Activated naive CD8-positive, alpha-beta T cell treated with anti-CD3 and anti-CD28 coated beads, Interleukin-2, amount 50 U/mL, for 16 hours (primary cell): ENCODE measurements around the gene SH3BP2.
A peak's percentile ranks its signal among the peaks of the same experiment; 100 is the strongest.

Experiments used
- DNase-seq: peaks from one replicate; pipeline ENCODE4 v3.0.0-alpha.2; 2020; ENCODE audit warnings: low read depth, low spot score

SH3BP2 gene, protein sequence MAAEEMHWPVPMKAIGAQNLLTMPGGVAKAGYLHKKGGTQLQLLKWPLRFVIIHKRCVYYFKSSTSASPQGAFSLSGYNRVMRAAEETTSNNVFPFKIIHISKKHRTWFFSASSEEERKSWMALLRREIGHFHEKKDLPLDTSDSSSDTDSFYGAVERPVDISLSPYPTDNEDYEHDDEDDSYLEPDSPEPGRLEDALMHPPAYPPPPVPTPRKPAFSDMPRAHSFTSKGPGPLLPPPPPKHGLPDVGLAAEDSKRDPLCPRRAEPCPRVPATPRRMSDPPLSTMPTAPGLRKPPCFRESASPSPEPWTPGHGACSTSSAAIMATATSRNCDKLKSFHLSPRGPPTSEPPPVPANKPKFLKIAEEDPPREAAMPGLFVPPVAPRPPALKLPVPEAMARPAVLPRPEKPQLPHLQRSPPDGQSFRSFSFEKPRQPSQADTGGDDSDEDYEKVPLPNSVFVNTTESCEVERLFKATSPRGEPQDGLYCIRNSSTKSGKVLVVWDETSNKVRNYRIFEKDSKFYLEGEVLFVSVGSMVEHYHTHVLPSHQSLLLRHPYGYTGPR

DNA sequence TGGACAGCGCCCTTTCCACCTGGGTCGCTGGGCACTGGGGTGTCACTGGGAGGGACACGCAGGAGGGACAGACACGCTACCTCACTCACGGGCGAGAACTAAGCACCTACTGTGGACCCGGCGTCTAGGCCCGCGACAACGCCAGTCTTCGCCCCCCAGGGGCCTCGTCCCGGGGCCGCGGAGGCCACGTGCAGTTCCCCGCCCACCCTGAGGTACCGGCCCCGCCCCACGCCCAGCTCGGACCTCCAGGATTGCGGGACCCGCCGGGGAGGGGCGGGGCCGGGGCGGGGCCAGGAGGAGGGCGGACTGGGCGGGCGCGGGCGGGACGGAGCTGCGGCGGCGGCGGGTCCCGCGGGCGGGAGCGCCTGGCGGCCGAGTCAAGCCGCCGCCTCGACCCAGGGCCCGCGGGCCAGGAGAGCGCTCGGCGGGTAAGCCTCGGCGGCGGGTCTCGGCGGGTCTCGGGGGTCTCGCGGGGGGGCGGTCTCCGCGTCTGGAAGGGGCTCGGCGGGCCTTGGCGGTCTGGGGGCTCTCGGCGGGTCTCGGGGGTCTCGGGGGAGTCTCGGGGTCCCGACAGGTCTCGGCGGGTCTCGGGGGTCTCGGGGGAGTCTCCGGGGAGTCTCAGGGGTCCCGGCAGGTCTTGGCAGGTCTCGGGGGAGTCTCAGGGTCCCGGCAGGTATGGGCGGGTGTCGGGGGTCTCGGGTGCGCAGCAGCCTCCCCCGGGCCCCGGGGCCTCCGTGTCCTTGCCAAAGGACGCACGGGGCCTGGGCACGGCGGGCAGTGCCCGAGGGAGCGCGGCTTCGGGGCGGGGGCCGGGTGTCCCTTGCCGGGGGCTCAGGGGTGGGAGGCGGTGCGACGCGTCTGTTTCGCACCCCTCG, at the start of gene SH3BP2:
TSS of gene SH3BP2 (plus strand) at position 375 of the 875 bp plus-strand sequence. CDS start 27,533 bp downstream, outside the sequence.
- DNase-seq = no peak

DNA sequence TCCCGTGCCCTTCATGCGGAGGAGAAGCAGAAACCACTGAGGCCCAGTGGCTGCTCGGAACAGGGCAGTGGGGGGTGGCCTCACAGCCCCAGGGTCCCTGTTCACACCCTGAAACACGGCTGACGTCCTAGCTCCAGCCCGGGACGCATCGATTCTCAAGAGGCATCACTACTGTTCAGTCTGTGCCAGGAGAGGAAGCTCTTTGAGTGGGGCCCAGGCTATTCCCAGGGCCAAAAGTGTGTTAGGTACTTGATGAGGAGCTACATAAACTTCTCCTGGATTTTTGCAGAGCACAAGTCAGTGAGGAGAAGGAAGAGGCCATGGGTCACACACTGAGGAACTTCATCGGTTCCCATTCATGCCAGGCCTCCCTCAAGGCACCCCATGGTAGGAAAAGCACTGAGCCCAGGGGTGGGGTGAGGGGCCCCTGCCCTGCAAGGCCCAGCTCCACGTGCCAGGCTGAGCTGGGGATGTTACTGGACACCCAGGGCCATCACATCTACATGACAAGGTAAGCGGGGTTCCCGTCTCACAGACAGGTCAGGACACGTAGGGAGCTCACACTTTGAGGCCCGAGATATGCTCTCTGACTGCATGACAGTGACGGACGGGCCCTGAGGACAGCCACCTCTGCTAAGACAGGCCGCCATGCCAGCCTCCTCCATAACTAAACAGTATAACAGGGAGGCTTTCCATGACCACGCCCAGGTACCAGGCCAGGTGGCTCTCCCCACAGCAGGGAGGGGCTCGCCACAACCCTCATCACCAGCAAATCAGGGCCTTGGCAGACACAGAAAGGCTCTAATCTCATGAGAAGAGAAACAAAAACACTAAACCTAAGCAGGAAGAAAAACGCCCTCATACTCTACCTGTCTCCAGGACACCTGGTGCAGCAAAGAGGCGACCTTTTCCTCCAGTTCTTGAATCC, 49.1 kb upstream of the SH3BP2 start:
- no peak for DNase-seq

DNA sequence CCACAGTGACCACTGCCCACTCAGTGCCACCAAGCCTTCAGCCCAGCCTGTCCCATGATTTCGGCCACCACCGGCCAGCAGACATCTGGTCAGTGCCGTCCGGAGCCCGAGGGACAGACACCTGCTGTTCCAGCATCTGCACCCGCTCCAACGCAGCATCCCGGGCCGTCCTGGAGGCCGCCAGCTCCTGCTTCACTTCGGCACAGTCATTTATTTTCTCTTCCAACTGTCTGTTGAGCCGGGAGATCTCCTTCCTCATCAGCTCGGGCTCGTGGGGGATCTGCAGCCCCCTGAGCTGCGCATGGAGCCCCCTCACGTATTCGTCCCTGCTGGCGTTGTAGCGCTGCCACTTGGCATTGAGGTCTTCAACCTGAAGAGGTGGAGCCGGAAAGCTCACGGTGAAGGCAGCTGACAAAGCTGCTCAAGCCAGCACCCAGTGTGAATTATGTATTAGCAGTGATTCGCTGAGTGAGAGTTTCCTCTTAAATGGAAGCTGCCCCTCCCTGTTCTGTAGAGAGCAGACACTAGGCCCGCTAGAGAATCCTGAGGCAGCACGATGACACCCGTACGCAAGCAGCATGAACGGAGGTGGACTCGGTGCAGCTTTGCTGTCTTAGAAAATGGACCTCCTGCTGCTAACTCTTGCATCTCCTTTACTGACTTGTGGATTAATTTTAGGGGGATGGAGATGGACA, 48.2 kb upstream of the SH3BP2 start:
- no peak for DNase-seq

DNA sequence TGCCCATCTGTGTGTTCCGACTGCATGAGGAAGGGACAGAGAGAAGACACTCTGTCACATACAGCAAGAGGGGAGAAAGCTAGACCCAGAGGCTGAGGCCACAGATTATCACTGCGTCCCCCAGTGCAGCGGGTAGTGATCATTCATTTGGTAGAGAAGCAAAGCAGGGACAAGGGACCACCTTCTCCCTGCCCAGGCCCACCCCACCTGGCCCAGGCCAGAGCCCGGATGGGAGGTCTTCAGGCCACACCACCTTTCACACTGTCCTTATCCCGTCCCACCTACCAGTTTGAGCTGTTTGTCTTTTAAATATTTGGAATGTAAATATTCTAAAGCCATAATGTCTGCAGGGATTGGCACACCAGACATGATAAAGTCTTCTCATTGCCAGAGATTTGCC, 47.4 kb upstream of the SH3BP2 start:
- no peak for DNase-seq

DNA sequence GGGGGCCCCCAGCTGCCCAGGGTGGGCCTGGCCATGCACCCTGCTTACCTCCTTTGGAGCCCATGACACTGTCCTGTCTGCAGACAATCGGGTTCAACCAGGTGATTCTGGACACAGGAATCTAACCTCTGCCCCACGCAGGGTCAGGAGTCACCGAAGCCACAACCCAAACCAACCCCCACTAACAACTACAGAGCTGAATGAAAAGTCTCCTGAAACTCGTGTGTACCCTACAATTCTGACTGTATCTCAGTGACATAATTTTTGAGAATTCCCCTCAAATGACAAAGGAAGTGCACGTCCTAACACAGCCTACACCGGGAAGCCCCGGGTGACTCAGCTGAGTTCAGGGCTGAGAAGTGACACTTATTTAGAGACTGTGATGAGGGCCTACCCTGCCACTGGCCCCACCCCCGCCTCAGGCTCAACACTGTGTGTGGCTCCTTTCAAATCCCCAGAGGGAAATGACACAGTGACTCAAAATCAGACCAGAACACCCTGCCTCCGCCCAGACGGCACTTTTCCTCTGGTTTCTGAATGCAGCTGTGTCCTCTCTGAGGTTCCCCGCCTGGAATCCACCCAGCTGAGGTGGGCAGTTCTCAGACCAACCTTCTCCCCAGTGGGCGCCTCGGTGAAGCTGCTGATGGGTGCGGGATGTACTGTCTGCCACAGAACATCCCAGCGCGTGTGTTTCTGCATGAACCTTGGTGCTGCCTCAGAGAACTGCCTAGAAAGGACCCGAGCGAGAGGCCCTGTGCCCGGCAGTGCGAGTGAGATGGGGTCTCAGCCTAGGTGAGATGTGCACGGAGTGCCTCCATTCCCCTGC, 46.7 kb upstream of the SH3BP2 start:
- peak; percentile 81 for DNase-seq

DNA sequence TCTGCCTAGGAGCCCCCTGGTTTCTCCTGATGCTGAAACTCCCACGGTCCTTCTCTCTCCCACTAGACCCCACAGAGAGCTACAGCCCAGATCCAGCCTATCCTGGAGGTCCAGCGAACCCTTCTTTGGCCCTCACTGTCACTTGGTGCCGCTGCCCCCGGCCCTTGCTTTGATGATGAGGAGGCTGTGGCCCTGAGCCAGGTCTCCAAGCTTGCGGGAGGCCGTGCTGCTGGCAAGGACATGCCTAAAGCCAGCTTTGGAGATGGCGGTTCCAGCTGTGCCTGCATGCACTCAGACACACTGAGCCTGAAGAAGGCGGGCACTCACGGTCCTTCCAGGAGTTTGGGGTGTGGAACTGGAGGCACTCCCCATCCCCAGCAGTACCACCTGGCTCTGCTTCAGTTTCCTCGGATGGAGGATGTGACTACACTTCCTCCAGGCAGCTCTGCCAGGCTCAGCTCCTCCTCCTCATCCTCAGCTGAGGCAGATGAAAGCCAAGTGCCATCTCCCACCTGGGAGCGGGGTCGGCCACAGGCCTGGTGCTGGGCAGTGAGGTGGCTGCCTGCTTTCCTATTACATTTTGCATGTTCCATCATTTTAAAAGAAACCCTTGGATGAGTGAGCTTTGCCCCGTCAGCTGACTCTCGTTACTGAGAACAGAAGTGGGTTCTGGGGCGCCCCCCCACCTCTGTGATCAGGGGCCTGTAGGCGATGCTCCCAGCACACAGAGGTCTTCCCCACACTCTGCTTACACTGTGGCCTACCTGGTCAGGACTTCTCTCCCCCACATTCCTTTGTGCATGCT, 45.8 kb upstream of the SH3BP2 start:
- no peak for DNase-seq

DNA sequence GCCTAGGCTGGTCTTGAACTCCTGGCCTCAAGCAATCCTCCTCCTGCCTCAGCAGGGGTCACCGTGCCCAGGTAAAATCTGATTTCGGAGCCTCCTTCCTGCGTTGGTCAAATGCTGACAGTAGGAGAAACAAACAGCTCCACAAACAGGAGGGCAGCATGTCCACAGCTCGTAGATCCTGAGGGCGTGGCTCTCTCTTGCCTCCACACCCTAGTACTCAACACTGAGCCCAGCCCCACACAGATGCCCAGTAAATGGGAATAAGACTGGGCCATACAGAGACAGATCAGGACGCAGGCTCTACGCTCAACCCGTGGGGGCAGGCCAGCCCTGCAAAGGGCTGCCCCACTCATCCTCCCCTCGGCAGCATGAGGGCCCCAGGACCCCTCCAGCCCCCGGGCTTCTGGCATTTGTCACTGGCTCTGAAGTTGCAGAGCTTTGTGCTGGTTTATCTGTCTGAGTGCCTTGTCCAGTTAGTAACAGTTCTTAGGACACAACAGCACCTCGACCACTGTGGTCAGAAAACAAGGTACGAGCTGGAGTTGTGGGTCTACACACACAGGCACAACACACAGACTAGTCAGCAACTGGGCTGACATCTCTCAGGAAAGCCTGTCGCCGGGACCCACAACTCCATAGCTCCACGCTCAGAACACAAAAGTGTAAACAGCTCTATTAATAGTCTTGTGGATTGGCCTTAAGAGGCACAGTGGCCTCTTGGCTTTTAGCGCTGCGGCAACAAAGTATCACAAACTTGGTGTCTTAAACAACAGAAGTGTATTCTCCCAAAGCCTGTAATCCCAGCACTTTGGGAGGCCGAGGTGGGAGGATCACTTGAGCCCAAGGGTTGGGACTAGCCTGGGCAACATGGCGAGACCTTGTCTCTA, 41.9 kb upstream of the SH3BP2 start:
- no peak for DNase-seq

DNA sequence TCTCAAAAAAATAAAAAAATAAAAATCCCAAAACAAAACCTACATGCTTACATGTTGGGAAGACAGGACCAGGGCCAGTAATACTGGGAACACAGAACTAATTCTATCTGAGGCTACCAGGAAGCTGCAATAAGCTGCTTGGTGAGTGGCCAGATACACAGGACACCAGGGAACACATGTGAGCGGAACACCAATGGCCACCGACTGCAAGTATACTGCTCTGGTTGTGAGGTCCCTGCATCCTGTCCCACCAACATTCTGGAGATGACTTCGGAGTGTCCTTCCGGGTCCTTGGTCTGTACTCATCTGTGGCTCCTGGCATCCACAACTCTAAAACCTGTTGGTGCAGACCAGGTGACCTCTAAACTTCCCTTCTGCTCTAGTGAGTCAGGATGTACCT, 39.4 kb upstream of the SH3BP2 start:
- no peak for DNase-seq

DNA sequence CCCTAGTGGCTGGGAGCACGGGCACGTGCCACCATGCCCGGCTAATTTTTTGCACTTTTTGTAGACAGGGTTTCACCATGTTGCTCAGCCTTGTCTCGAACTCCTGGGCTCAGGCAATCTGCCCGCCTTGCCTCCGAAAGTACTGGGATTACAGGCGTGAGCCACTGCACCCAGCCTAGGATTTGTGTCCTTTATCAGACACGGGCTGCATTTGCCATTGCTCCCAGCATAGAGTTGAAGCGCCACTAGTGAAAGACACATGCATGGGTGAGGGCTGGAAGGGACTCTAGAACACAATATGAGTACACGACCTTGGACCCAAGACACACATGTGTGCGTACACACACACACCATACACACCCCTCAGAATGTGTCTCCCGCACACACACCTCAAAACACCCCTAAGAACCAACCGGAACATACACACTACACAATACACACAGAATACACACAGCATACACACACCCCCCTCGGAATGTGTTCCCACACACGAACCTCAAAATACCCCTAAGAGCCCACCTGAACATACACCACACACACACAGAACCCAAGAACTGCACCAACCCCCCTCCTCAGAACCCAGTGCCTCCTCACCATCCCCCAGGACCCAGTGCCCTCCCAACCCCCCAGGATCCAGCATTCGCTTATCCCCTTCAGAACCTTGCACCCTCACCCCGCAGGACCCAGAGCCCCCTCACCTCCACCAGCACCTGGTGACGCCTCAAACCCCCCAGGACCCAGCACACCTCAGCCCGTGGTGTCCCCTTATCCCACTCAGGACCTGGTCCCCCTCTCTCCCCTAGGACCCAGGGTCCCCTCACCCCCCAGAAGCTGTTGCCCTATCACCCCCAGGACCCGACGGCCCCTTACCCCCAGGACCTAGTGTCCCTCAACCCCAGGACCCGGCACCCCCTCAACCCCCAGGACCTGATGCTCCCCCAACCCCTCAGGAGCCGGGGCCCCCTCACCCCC, 37.8 kb upstream of the SH3BP2 start:
- DNase-seq = no peak

DNA sequence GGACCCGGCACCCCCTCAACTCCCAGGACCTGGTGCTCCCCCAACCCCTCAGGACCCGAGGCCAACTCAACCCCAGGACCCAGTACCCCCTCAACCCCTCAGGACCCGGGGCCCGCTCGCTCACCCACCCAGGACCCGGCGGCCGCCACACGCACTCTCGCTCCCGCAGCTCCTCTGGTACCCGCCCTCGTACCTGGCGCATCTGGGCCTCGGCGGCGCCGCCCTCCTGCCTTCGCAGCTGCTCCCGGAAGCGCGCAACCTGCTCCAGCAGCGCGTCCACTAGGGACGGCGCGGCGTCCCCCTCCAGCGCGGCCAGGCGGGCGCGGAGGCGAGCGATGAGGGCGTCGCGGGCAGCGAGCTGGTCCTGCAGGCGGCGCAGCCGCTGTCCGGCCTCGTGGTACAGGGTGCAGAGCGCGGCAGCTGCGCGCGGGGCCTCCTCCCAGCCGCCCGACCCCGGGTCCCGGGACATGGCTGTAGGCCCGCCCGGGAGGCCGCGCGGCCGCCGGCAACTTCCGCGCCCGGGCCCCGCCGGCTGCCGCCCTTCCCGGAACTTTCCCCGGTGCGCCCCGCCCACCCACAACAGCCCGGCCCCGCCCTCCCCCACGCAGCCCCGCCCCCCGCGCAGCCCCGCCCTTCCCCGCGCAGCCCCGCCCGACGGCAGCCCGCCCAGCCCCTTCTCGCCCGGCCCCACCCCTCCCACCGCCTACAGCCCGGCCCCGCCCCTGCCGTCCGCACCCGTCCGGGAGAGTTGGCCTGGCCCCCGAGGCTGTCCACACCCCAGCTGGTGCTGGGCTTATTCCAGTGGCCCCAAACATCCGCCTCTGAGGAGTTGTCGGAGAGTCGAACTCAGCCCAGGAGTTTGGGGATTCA, 36.8 kb upstream of the SH3BP2 start, which contains the start of gene TNIP2:
TSS of gene TNIP2 (minus strand) at position 516 of the 870 bp plus-strand sequence. CDS start at position 469, 47 bp downstream.
- peak; percentile 31 for DNase-seq

DNA sequence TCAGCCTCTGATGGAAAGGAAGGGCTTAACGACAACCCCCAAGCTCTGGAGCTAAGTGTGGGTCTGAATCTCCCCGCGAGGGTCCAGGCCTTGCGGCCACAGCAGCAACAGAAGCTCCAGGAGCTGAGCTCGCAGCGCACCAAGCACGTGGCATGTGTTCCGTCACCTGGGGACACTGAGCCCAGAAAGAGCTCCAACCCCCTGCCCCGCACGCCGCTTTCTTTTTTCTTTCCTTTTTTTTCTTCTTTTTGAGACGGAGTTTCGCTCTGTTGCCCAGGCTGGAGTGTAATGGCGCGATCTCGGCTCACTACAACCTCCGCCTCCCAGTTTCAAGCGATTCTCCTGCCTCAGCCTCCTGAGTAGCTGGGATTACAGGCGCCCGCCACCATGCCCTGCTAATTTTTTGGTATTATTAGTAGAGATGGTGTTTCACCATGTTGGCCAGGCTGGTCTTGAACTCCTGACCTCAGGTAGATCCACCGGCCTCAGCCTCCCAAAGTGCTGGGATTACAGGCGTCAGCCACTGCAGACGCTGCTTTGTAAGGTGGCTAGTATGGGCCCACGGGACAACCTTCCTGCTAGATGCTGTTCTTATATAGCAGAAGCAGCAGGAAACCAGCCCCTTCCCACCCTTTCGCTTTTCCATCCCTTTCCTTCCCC, 36.1 kb upstream of the SH3BP2 start:
- DNase-seq = no peak

DNA sequence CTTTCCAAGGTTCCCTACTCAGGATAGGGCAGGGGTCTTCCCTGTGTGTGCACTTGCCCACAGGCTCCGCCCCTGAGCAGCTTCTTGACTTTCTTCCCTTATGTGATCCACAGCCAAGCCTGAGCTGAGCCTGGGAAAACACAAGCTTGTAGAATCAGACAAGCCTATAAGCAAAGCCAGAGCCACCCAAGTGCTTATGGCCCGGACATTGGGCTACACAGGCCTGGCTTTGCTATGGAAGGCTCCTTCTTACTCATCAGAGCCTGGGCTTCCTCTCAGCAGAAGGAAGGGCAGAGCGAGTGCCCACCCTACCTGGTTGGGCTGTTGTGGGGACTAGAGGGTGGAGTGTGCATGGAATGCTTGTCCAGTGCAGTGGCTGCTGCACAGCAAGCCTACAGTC, 35.5 kb upstream of the SH3BP2 start:
- DNase-seq = no peak

DNA sequence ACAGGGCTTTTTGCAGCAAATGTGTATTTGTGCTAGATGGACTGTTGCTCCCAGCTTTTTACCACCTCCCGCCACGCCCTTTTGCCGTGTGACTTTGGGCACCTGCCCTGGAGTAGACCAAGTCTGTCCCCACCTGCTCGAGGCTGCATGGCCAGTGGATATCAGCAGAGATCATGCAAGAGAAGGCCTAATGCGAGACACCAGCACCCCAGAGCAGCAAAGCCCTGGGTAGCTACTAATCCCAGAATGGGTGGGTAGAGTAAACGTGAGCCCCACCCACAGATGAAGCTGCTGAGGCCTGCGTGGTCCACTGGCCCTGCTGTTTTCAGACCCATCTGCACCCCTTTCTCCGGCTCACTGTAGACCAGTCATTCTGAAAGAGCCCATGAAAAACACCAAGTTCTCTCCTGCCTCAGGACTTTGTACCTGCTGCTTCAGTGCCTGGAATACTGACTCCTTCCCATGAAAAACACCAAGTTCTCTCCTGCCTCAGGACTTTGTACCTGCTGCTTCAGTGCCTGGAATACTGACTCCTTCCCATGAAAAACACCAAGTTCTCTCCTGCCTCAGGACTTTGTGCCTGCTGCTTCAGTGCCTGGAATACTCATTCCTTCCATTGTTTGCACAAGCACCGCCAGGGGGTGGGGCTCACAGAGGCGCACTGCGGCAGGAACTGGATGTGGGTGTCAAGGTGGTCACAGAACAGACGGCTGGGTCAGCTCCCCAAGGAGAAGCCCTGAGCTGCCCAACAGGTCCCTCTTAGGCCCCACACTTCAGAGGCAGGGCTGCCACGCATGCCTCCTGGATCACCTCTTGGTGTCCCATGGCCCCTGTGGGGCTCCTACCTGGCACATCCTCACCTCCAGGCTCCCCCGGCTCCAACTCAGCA, 31.6 kb upstream of the SH3BP2 start:
- DNase-seq = no peak

DNA sequence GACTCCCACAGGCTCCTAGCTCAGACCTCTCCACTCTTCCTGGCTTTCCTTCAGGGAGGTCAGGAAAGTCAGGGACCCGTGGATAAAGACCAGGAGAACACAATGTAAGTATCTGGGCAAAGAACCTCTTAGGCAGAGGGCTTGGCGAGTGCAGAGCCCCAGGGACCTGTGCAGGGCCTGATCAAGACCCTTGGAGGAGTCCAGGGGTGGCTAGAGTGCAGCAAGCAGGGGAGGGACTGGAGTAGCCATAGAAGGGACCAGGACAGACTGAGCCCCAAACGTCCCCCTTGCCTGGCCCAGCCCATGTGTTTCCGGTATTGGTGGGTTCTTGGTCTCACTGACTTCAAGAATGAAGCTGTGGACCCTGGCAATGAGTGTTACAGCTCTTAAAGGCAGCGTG, 30.8 kb upstream of the SH3BP2 start:
- DNase-seq = no peak
